H9 (cell line): ENCODE results near the gene CRY1. TPM values are rescaled to one million over a fixed set of nuclear protein-coding genes. Genes with fewer than 3 reads are reported as not detected.

Experiments
- DNase-seq: peaks from one replicate; pipeline ENCODE4 v3.0.0-alpha.2; 2017
- H2AFZ ChIP-seq: one replicate; pipeline ENCODE4 v1.6.1; 2013; ENCODE audit warnings: mild to moderate bottlenecking, low read length, control low read depth, moderate library complexity
- H2AK5ac ChIP-seq: 2 replicates; pipeline ENCODE4 v1.6.1; 2013; ENCODE audit warnings: low read length, control low read depth, mixed read lengths; ENCODE audit not compliant: insufficient read length
- H2BK120ac ChIP-seq: one replicate; pipeline ENCODE4 v1.6.1; 2013; ENCODE audit warnings: low read depth, mild to moderate bottlenecking, low read length, control low read depth, inconsistent platforms; ENCODE audit not compliant: poor library complexity, severe bottlenecking
- H2BK12ac ChIP-seq: 2 replicates; pipeline ENCODE4 v1.6.1; 2013; ENCODE audit warnings: low read length, control low read depth, mixed read lengths, low read depth; ENCODE audit not compliant: insufficient read length
- H2BK15ac ChIP-seq: 2 replicates; pipeline ENCODE4 v1.6.1; 2013; ENCODE audit warnings: low read depth, low read length, control low read depth
- H2BK20ac ChIP-seq: one replicate; pipeline ENCODE4 v1.6.1; 2013; ENCODE audit warnings: low read depth, mild to moderate bottlenecking, low read length, control low read depth, inconsistent platforms; ENCODE audit not compliant: poor library complexity, severe bottlenecking
- H2BK5ac ChIP-seq: 2 replicates; pipeline ENCODE4 v1.6.1; 2013; ENCODE audit warnings: low read length, control low read depth, mixed read lengths; ENCODE audit not compliant: insufficient read length
- H3K14ac ChIP-seq: 2 replicates; pipeline ENCODE4 v1.6.1; 2013; ENCODE audit warnings: low read length, control low read depth; ENCODE audit not compliant: insufficient read depth
- H3K18ac ChIP-seq: 2 replicates; pipeline ENCODE4 v1.6.1; 2013; ENCODE audit warnings: low read depth, mild to moderate bottlenecking, mixed read lengths, low read length, control low read depth; ENCODE audit not compliant: insufficient read length
- H3K23ac ChIP-seq: 2 replicates; pipeline ENCODE4 v1.6.1; 2013; ENCODE audit warnings: low read length, control low read depth, mixed read lengths, low read depth; ENCODE audit not compliant: insufficient read length
- H3K23me2 ChIP-seq: 2 replicates; pipeline ENCODE4 v1.6.1; 2013; ENCODE audit warnings: low read depth, mild to moderate bottlenecking, mixed read lengths, low read length, control low read depth; ENCODE audit not compliant: insufficient read length, poor library complexity, severe bottlenecking
- H3K27ac ChIP-seq: 2 replicates; pipeline ENCODE4 v1.5.1; 2013; ENCODE audit warnings: low read length, control low read depth, mixed read lengths, low read depth; ENCODE audit not compliant: insufficient read length
- H3K27me3 ChIP-seq: 2 replicates; pipeline ENCODE4 v1.6.1; 2013; ENCODE audit warnings: low read length, control low read depth, inconsistent platforms; ENCODE audit not compliant: insufficient read depth
- H3K4ac ChIP-seq: 2 replicates; pipeline ENCODE4 v1.6.1; 2013; ENCODE audit warnings: low read depth, mild to moderate bottlenecking, control low read depth, inconsistent platforms, low read length, moderate library complexity
- H3K4me1 ChIP-seq: 2 replicates; pipeline ENCODE4 v1.6.1; 2013; ENCODE audit warnings: low read length, control low read depth, inconsistent platforms; ENCODE audit not compliant: insufficient read depth
- H3K4me2 ChIP-seq: 2 replicates; pipeline ENCODE4 v1.6.1; 2013; ENCODE audit warnings: low read length, control low read depth, mixed read lengths; ENCODE audit not compliant: insufficient read length, insufficient read depth
- H3K56ac ChIP-seq: 2 replicates; pipeline ENCODE4 v1.6.1; 2013; ENCODE audit warnings: low read depth, mild to moderate bottlenecking, mixed read lengths, low read length, control low read depth; ENCODE audit not compliant: insufficient read length
- H3K79me1 ChIP-seq: 2 replicates; pipeline ENCODE4 v1.6.1; 2013; ENCODE audit warnings: low read depth, mild to moderate bottlenecking, moderate library complexity, low read length, control low read depth, inconsistent platforms; ENCODE audit not compliant: insufficient read depth, poor library complexity, severe bottlenecking
- H3K79me2 ChIP-seq: 2 replicates; pipeline ENCODE4 v1.6.1; 2013; ENCODE audit warnings: low read length, control low read depth, inconsistent platforms; ENCODE audit not compliant: insufficient read depth
- H3K9ac ChIP-seq: 2 replicates; pipeline ENCODE4 v1.6.1; 2013; ENCODE audit warnings: low read length, control low read depth, mixed read lengths; ENCODE audit not compliant: insufficient read length; ENCODE audit errors: extremely low read depth
- H3K9me3 ChIP-seq: one replicate; pipeline ENCODE4 v1.6.1; 2013; ENCODE audit warnings: low read depth, low read length, inconsistent platforms; ENCODE audit not compliant: control insufficient read depth
- H3T11ph ChIP-seq: one replicate; pipeline ENCODE4 v1.6.1; 2013; ENCODE audit warnings: mild to moderate bottlenecking, low read length, control low read depth, inconsistent platforms
- H4K20me1 ChIP-seq: one replicate; pipeline ENCODE4 v1.6.1; 2013; ENCODE audit not compliant: control insufficient read depth, insufficient read length, insufficient read depth
- H4K5ac ChIP-seq: 2 replicates; pipeline ENCODE4 v1.6.1; 2013; ENCODE audit warnings: low read depth, mild to moderate bottlenecking, mixed read lengths, low read length, control low read depth; ENCODE audit not compliant: insufficient read length
- H4K8ac ChIP-seq: replicated peaks from 2 replicates; pipeline ENCODE4 v1.6.1; 2013; ENCODE audit warnings: low read length, control low read depth, mixed read lengths, low read depth; ENCODE audit not compliant: insufficient read length
- H4K91ac ChIP-seq: 2 replicates; pipeline ENCODE4 v1.6.1; 2013; ENCODE audit warnings: low read depth, mild to moderate bottlenecking, moderate library complexity, mixed read lengths, low read length, control low read depth; ENCODE audit not compliant: insufficient read length
- H3K27ac Mint-ChIP-seq, 3 experiments: 2 replicates in 2 of 3; 3 replicates in 1 of 3; pipeline ENCODE4 v1.8.0; 2020 to 2021; ENCODE audit warnings: mixed read lengths in 3 of 3, mild to moderate bottlenecking in 1 of 3, moderate library complexity in 1 of 3
- H3K27me3 Mint-ChIP-seq: 2 replicates; pipeline ENCODE4 v1.8.0; 2021; ENCODE audit warnings: low read depth, mild to moderate bottlenecking, moderate library complexity, mixed read lengths
- H3K36me3 Mint-ChIP-seq, 3 experiments: 2 replicates in 2 of 3; 3 replicates in 1 of 3; pipeline ENCODE4 v1.8.0; 2020 to 2021; ENCODE audit warnings: low read depth in 3 of 3, mixed read lengths in 3 of 3; ENCODE audit not compliant: insufficient read depth in 1 of 3
- H3K4me1 Mint-ChIP-seq, 2 experiments: 2 replicates each; pipeline ENCODE4 v1.8.0; 2020; ENCODE audit warnings: mixed read lengths in 2 of 2
- H3K4me3 Mint-ChIP-seq, 2 experiments: 2 replicates in 1 of 2; 3 replicates in 1 of 2; pipeline ENCODE4 v1.8.0; 2020 to 2021; ENCODE audit warnings: mild to moderate bottlenecking in 2 of 2, mixed read lengths in 2 of 2, moderate library complexity in 1 of 2
- H3K9me3 Mint-ChIP-seq, 2 experiments: 2 replicates in 1 of 2; 3 replicates in 1 of 2; pipeline ENCODE4 v1.8.0; 2020; ENCODE audit warnings: mild to moderate bottlenecking in 2 of 2, mixed read lengths in 2 of 2, moderate library complexity in 1 of 2
- WGBS: extraction: QIAGEN DNeasy Blood & Tissue Kit; methylation state at CpG from one replicate; pipeline ENCODE4 v1.1.7; 2013; ENCODE audit warnings: missing lambda C conversion rate, low lambda C conversion rate, mixed read lengths; ENCODE audit not compliant: insufficient read length; ENCODE audit errors: extremely low coverage; 5-methylcytosine and 5-hydroxymethylcytosine counted together
- total RNA-seq: library from RNA; stranded (reverse); gene quantifications from 2 replicates; pipeline ENCODE4 v1.2.1, GENCODE V29; 2021
- TF ChIP-seq, protein P1 (sequence below): fragments of 200-600 bp; sonication (generic); conservative IDR thresholded peaks from 3 replicates; pipeline ENCODE4 v1.8.0; 2021; ENCODE audit warnings: antibody characterized with exemption, mild to moderate bottlenecking

The CRY1 gene
- total RNA-seq, 1 experiment from 2014 or later, result 23.5 TPM

DNA sequence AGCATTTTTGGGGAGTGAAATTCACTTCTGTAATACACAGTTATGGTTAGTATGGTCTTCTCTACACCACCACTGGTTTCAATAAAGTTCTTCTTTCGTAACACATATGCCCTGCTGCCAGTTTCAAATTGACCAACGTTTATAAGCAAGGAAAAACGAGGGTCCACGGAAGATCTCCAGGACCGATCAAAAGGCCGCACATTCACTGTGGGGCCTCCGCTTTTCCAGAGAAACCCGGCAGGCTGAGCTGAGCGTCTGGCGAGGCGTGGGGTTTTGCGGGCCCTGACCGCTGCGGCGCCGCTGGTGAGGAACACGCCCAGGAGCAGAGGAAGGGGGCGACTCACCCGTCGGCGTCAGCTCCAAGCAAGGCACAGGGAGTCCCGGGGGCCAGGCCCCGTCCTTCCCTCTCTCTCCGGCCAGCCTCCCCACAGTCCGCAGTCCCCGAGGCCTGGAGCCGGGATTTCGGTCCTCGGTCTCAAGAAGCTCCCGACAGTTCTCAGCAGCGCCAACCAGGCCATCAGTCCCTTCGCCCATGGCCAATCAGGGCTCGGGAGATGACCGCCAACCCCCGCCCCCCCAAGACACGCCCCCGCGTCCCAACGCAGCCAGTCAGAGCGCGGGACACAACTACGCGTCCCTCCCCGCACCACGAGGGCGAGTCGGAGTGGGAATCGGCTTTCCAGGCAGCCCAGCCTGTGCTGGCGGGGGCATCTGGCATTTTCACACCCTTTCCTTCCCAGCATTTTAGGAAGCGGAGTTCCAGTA is 106.5 kb downstream of the CRY1 start, which contains the start of gene MTERF2:
Gene MTERF2 (minus strand): TSS at position 522 of the 765 bp plus-strand sequence. CDS start 8,432 bp downstream, outside the sequence.
- Histone ChIP-seq H2BK20ac (no peak within 1 kb of the TSS), H4K91ac (no peak within 1 kb of the TSS), H4K5ac (no peak within 1 kb of the TSS), H2AFZ (peak within 1 kb of the TSS; percentile 76), H2BK12ac (no peak within 1 kb of the TSS), H3K56ac (no peak within 1 kb of the TSS), H3K14ac (peak within 1 kb of the TSS; percentile 74), H2BK120ac (no peak within 1 kb of the TSS), H3K27ac (no peak within 1 kb of the TSS), H3T11ph (no peak within 1 kb of the TSS), H3K23ac (no peak within 1 kb of the TSS), H2AK5ac (no peak within 1 kb of the TSS), H3K79me1 (no peaks in the 10 kb centered on the region), H3K18ac (peak within 1 kb of the TSS; percentile 50), H4K8ac (no peak within 1 kb of the TSS), H3K4ac (no peak within 1 kb of the TSS), H3K4me2 (peak within 1 kb of the TSS; percentile 81), H3K9ac (peak within 1 kb of the TSS; percentile 62), H4K20me1 (no peaks in the 10 kb centered on the region), H3K27me3 (no peaks in the 10 kb centered on the region), H2BK15ac (no peak within 1 kb of the TSS), H3K23me2 (peaks cover 6% of the 10 kb centered on the region), H3K9me3 (no peaks in the 10 kb centered on the region), H3K4me1 (no peaks in the 10 kb centered on the region; the same call in 1 of the 2 replicates), H3K79me2 (no peaks in the 10 kb centered on the region), H2BK5ac (no peak within 1 kb of the TSS)
- Mint-ChIP-seq H3K4me3 (peak within 1 kb of the TSS; percentile 82 to 89), H3K9me3 (no peaks in the 10 kb centered on the region; a peak in 1 of 5 replicates), H3K4me1 (peaks cover 18 to 22% of the 10 kb centered on the region in 2 experiments), H3K27ac (peak within 1 kb of the TSS in 2 of 3 experiments; percentile 12 to 47; a peak in 1 of 7 replicates), H3K36me3 (peaks cover 13 to 25% (median 21%) of the 10 kb centered on the region in 3 experiments; a peak in 6 of 7 replicates), H3K27me3 (no peaks in the 10 kb centered on the region; the same call in 1 of the 2 replicates)
- peak; percentile 99 for DNase-seq
- WGBS, result no CpG with 5 or more reads among the region's 50 CpGs
- TF ChIP-seq, protein P1, sequence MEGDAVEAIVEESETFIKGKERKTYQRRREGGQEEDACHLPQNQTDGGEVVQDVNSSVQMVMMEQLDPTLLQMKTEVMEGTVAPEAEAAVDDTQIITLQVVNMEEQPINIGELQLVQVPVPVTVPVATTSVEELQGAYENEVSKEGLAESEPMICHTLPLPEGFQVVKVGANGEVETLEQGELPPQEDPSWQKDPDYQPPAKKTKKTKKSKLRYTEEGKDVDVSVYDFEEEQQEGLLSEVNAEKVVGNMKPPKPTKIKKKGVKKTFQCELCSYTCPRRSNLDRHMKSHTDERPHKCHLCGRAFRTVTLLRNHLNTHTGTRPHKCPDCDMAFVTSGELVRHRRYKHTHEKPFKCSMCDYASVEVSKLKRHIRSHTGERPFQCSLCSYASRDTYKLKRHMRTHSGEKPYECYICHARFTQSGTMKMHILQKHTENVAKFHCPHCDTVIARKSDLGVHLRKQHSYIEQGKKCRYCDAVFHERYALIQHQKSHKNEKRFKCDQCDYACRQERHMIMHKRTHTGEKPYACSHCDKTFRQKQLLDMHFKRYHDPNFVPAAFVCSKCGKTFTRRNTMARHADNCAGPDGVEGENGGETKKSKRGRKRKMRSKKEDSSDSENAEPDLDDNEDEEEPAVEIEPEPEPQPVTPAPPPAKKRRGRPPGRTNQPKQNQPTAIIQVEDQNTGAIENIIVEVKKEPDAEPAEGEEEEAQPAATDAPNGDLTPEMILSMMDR, result no peak
